Tibial artery (tissue), 4 donors: Measurements from ENCODE around the gene CELF4.

Experiments used
- DNase-seq, 2 donors: peaks; one replicate each; pipeline ENCODE4 v3.0.0-alpha.2; 2019
- H3K27ac ChIP-seq, 2 donors: fragments of 200-600 bp; sonication (generic) in 1 of 2; 1 replicate in 1 of 2; 2 replicates in 1 of 2; pipeline ENCODE4 v1.5.1; 2018 to 2019; ENCODE audit warnings: mild to moderate bottlenecking in 1 of 2
- H3K27me3 ChIP-seq, 2 donors: fragments of 200-600 bp; sonication (generic) in 1 of 2; one replicate each; pipeline versions ENCODE4 v1.5.1 to v1.6.0; 2016 to 2019
- H3K36me3 ChIP-seq, 3 donors: fragments of 200-600 bp; sonication (generic) in 2 of 3; one replicate each; pipeline ENCODE4 v1.5.1; 2016 to 2019; ENCODE audit warnings: mild to moderate bottlenecking in 2 of 3
- H3K4me1 ChIP-seq, 4 donors: fragments of 200-600 bp; sonication (generic) in 2 of 4; 1 replicate in 3 of 4; 2 replicates in 1 of 4; pipeline ENCODE4 v1.5.1; 2016 to 2019
- H3K4me3 ChIP-seq, 2 donors: fragments of 200-600 bp; sonication (generic) in 1 of 2; 1 replicate in 1 of 2; 2 replicates in 1 of 2; pipeline ENCODE4 v1.5.1; 2018 to 2019; ENCODE audit warnings: mild to moderate bottlenecking in 2 of 2
- H3K9me3 ChIP-seq, 3 donors: fragments of 200-600 bp; sonication (generic) in 1 of 3; one replicate each; pipeline ENCODE4 v1.5.1; 2016 to 2019
- CTCF ChIP-seq, 2 experiments: fragments of 200-600 bp in 1 of 2; fragments of 450-650 bp in 1 of 2; IDR thresholded peaks; one replicate each; pipeline ENCODE4 v1.5.1; 2017 to 2019; ENCODE audit warnings: antibody characterized with exemption in 2 of 2, mild to moderate bottlenecking in 1 of 2, moderate library complexity in 1 of 2
- intact Hi-C: fragments of 100-400 bp; cut with DNase I; formaldehyde crosslinking; loops from one replicate; pipeline ENCODE4 v1.15.0; 2023; ENCODE audit warnings: low total_unique reads

Gene CELF4

GRCh38 chr18:37435150-37435867 lies 130.3 kb downstream of the CELF4 start:
- DNase-seq, result no peak
- intact Hi-C loops, result no loop called here
- H3K27me3 ChIP-seq, result peaks cover 0 to 27% of the 10 kb centered on the region in 2 donors
- no peaks in the 10 kb centered on the region for H3K36me3 ChIP-seq
- H3K4me3 ChIP-seq, result no peak overlapping the region
- no peaks in the 10 kb centered on the region for H3K4me1 ChIP-seq
- no peak for TF ChIP-seq CTCF (IDR thresholded peaks at IDR 0.05)
- no peak overlapping the region for H3K27ac ChIP-seq
- no peaks in the 10 kb centered on the region for H3K9me3 ChIP-seq

- Histone ChIP-seq H3K27me3 (peaks cover 0 to 24% of the 10 kb centered on the region in 2 donors), H3K9me3 (no peaks in the 10 kb centered on the region), H3K36me3 (no peaks in the 10 kb centered on the region), H3K4me1 (no peaks in the 10 kb centered on the region), H3K27ac (no peak overlapping the region), H3K4me3 (no peak overlapping the region)
- no peak for DNase-seq
- no peak for TF ChIP-seq CTCF (IDR thresholded peaks at IDR 0.05)
- intact Hi-C loops, result no loop called here
These were observed 131.3 kb downstream of the CELF4 start for GRCh38 chr18:37434161-37434860.

- no peaks in the 10 kb centered on the region for H3K4me1 ChIP-seq
- H3K4me3 ChIP-seq, result no peak overlapping the region
- DNase-seq, result no peak
- H3K27ac ChIP-seq, result no peak overlapping the region
- no peaks in the 10 kb centered on the region for H3K9me3 ChIP-seq
- intact Hi-C loops, result no loop called here
- no peak for TF ChIP-seq CTCF (IDR thresholded peaks at IDR 0.05)
- no peaks in the 10 kb centered on the region for H3K36me3 ChIP-seq
- peaks cover 0 to 18% of the 10 kb centered on the region in 2 donors for H3K27me3 ChIP-seq
These were observed 133.0 kb downstream of the CELF4 start for GRCh38 chr18:37432436-37433195.

GRCh38 chr18:37430357-37431076 lies 135.1 kb downstream of the CELF4 start:
- Histone ChIP-seq H3K9me3 (no peaks in the 10 kb centered on the region), H3K27me3 (peaks cover 0 to 4% of the 10 kb centered on the region in 2 donors), H3K27ac (no peak overlapping the region), H3K4me1 (no peaks in the 10 kb centered on the region), H3K4me3 (no peak overlapping the region), H3K36me3 (no peaks in the 10 kb centered on the region)
- DNase-seq, result no peak
- intact Hi-C loops, result no loop called here
- TF ChIP-seq CTCF (IDR thresholded peaks at IDR 0.05), result no peak

GRCh38 chr18:37429791-37430190 lies 135.8 kb downstream of the CELF4 start:
- H3K9me3 ChIP-seq, result no peaks in the 10 kb centered on the region
- H3K4me3 ChIP-seq, result no peak overlapping the region
- DNase-seq, result no peak
- no peaks in the 10 kb centered on the region for H3K36me3 ChIP-seq
- H3K27ac ChIP-seq, result no peak overlapping the region
- TF ChIP-seq CTCF (IDR thresholded peaks at IDR 0.05), result no peak
- intact Hi-C loops, result no loop called here
- no peaks in the 10 kb centered on the region for H3K27me3 ChIP-seq
- no peaks in the 10 kb centered on the region for H3K4me1 ChIP-seq
